CD14-positive monocyte (primary cell): ENCODE measurements around the gene ZNF19. TPM values are rescaled to one million over a fixed set of nuclear protein-coding genes. Genes with fewer than 3 reads are reported as not detected.

Experiments
- DNase-seq, 3 donors: peaks; one replicate each; pipeline ENCODE4 v3.0.0-alpha.2; 2011 to 2022
- H2AFZ ChIP-seq: 2 replicates; pipeline ENCODE4 v1.6.0; 2012; ENCODE audit warnings: mild to moderate bottlenecking, low read depth, low read length, inconsistent platforms; ENCODE audit not compliant: insufficient read depth, poor library complexity, severe bottlenecking
- H3K27ac ChIP-seq, 2 donors: 1 replicate in 1 of 2; 2 replicates in 1 of 2; pipeline ENCODE4 v1.5.1; 2012 to 2013; ENCODE audit warnings: low read length in 2 of 2, control low read depth in 1 of 2, inconsistent platforms in 1 of 2, low read depth in 1 of 2, mild to moderate bottlenecking in 1 of 2
- H3K27me3 ChIP-seq, 2 donors: one replicate each; pipeline versions ENCODE4 v1.6.0 to v1.6.1; 2011 to 2013; ENCODE audit warnings: low read length in 2 of 2; ENCODE audit not compliant: control insufficient read depth in 2 of 2, insufficient read depth in 2 of 2
- H3K36me3 ChIP-seq, 2 donors: replicated peaks in 1 of 2; 1 replicate in 1 of 2; 2 replicates in 1 of 2; pipeline versions ENCODE4 v1.5.1 to v1.6.1; 2012 to 2013; ENCODE audit warnings: low read length in 2 of 2, control low read depth in 1 of 2, inconsistent platforms in 1 of 2, mild to moderate bottlenecking in 1 of 2; ENCODE audit not compliant: insufficient read depth in 2 of 2, control insufficient read depth in 1 of 2
- H3K4me1 ChIP-seq, 2 donors: 1 replicate in 1 of 2; 2 replicates in 1 of 2; pipeline versions ENCODE4 v1.5.1 to v1.6.1; 2012 to 2013; ENCODE audit warnings: low read length in 2 of 2, control low read depth in 1 of 2, inconsistent platforms in 1 of 2, mild to moderate bottlenecking in 1 of 2, moderate library complexity in 1 of 2; ENCODE audit not compliant: insufficient read depth in 2 of 2, control insufficient read depth in 1 of 2
- H3K4me2 ChIP-seq: replicated peaks from 2 replicates; pipeline ENCODE3; 2012; ENCODE audit warnings: low read length, moderate library complexity, mild to moderate bottlenecking; ENCODE audit not compliant: poor library complexity, severe bottlenecking; ENCODE audit errors: extremely low read depth
- H3K4me3 ChIP-seq, 3 experiments: fragments of 200-600 bp in 1 of 3; sonication (generic) in 1 of 3; replicated peaks in 1 of 3; 1 replicate in 2 of 3; 2 replicates in 1 of 3; pipeline ENCODE4 v1.5.1; 2011 to 2013; ENCODE audit warnings: low read length in 3 of 3, mild to moderate bottlenecking in 3 of 3, control low read depth in 2 of 3, low read depth in 2 of 3, inconsistent platforms in 1 of 3, moderate library complexity in 1 of 3
- H3K79me2 ChIP-seq: 2 replicates; pipeline ENCODE4 v1.6.0; 2012; ENCODE audit warnings: mild to moderate bottlenecking, control low read depth, inconsistent platforms, low read length, moderate library complexity; ENCODE audit not compliant: insufficient read depth
- H3K9ac ChIP-seq: 2 replicates; pipeline ENCODE4 v1.6.0; 2017; ENCODE audit warnings: low read length, mild to moderate bottlenecking; ENCODE audit not compliant: insufficient read depth, poor library complexity, severe bottlenecking
- H3K9me3 ChIP-seq, 2 donors: replicated peaks in 1 of 2; 1 replicate in 1 of 2; 2 replicates in 1 of 2; pipeline versions ENCODE4 v1.5.1 to v1.6.1; 2012 to 2013; ENCODE audit warnings: low read length in 2 of 2, control low read depth in 1 of 2; ENCODE audit not compliant: control insufficient read depth in 1 of 2, insufficient read depth in 1 of 2
- H4K20me1 ChIP-seq: 2 replicates; pipeline ENCODE4 v1.6.0; 2012; ENCODE audit warnings: mild to moderate bottlenecking, low read length, control low read depth, moderate library complexity; ENCODE audit not compliant: insufficient read depth
- H3K27ac Mint-ChIP-seq, 7 donors: one replicate each; pipeline ENCODE4 v1.8.0; 2020; ENCODE audit warnings: mild to moderate bottlenecking in 7 of 7, mixed read lengths in 7 of 7, moderate library complexity in 6 of 7, inconsistent platforms in 2 of 7
- H3K27me3 Mint-ChIP-seq, 3 donors: one replicate each; pipeline ENCODE4 v1.8.0; 2021 to 2022; ENCODE audit warnings: low read depth in 3 of 3, mild to moderate bottlenecking in 3 of 3, mixed read lengths in 3 of 3, moderate library complexity in 3 of 3, inconsistent platforms in 1 of 3
- H3K36me3 Mint-ChIP-seq, 2 donors: one replicate each; pipeline ENCODE4 v1.8.0; 2020; ENCODE audit warnings: mixed read lengths in 2 of 2, inconsistent platforms in 1 of 2, mild to moderate bottlenecking in 1 of 2
- H3K4me1 Mint-ChIP-seq: one replicate; pipeline ENCODE4 v1.8.0; 2020; ENCODE audit warnings: mild to moderate bottlenecking, mixed read lengths
- H3K4me3 Mint-ChIP-seq, 2 donors: one replicate each; pipeline ENCODE4 v1.8.0; 2020; ENCODE audit warnings: mild to moderate bottlenecking in 2 of 2, mixed read lengths in 2 of 2, moderate library complexity in 1 of 2
- H3K9me3 Mint-ChIP-seq, 7 donors: one replicate each; pipeline ENCODE4 v1.8.0; 2020 to 2022; ENCODE audit warnings: mixed read lengths in 7 of 7, mild to moderate bottlenecking in 6 of 7, moderate library complexity in 6 of 7, inconsistent platforms in 2 of 7
- CTCF ChIP-seq: fragments of 200-600 bp; IDR thresholded peaks from one replicate; pipeline ENCODE4 v1.8.0; 2022; ENCODE audit warnings: antibody characterized with exemption, mild to moderate bottlenecking
- WGBS: methylation state at CpG from one replicate; pipeline ENCODE4 v1.1.5; 2013; ENCODE audit warnings: missing lambda C conversion rate; ENCODE audit not compliant: insufficient coverage; 5-methylcytosine and 5-hydroxymethylcytosine counted together
- intact Hi-C, 2 donors: fragments of 100-400 bp; cut with micrococcal nuclease; formaldehyde crosslinking; loops; one replicate each; pipeline versions ENCODE4 v1.15.0 to v1.15.1; 2023
- polyA plus RNA-seq, 3 donors: library from polyadenylated mRNA; depleted of rRNA in 1 of 3; unstranded in 2 of 3; stranded (reverse) in 1 of 3; fragments of 300-500 nt in 2 of 3; fragments of >200 nt in 1 of 3; fragmentation: Illumina TruSeq in 2 of 3; gene quantifications; 1 replicate in 2 of 3; 2 replicates in 1 of 3; pipeline ENCODE4 v1.2.3, GENCODE V29; 2012 to 2021

Gene ZNF19
- polyA plus RNA-seq, 3 donors: 0.41 to 0.80 TPM; not detected in 1

GRCh38 chr16:71453036-71453435 lies 36.1 kb downstream of the ZNF19 start:
- Mint-ChIP-seq H3K27ac (no peak overlapping the region), H3K4me3 (no peak overlapping the region), H3K27me3 (peaks cover 0 to 1% (median 0%) of the 10 kb centered on the region in 3 donors), H3K4me1 (no peaks in the 10 kb centered on the region), H3K9me3 (peaks cover 50 to 65% (median 57%) of the 10 kb centered on the region in 7 donors), H3K36me3 (peaks cover 74 to 84% of the 10 kb centered on the region in 2 donors)
- no peak for DNase-seq
- Histone ChIP-seq H3K4me3 (no peak overlapping the region), H3K27ac (no peak overlapping the region), H3K9me3 (peaks cover 47 to 65% of the 10 kb centered on the region in 2 donors), H3K4me1 (no peaks in the 10 kb centered on the region), H3K9ac (no peak overlapping the region), H3K36me3 (peaks cover 49 to 86% of the 10 kb centered on the region in 2 donors), H2AFZ (no peak overlapping the region), H4K20me1 (no peaks in the 10 kb centered on the region), H3K79me2 (no peaks in the 10 kb centered on the region), H3K27me3 (no peaks in the 10 kb centered on the region), H3K4me2 (no peak overlapping the region)
- no peak for TF ChIP-seq CTCF
- intact Hi-C loops: no loop called here

GRCh38 chr16:71449020-71449419 lies 40.1 kb downstream of the ZNF19 start:
- no peaks in the 10 kb centered on the region for H4K20me1 ChIP-seq
- intact Hi-C loops: loop anchor here in 1 of 2 donors (5.0 kb wide), 1 partner anchor 43 kb away; no protein-coding TSS in a partner anchor
- Mint-ChIP-seq H3K27me3 (peaks cover 0 to 2% (median 1%) of the 10 kb centered on the region in 3 donors), H3K4me3 (no peak overlapping the region), H3K9me3 (peaks cover 42 to 92% (median 82%) of the 10 kb centered on the region in 7 donors), H3K27ac (no peak overlapping the region), H3K4me1 (no peaks in the 10 kb centered on the region), H3K36me3 (peaks cover 50 to 53% of the 10 kb centered on the region in 2 donors)
- no peak for TF ChIP-seq CTCF
- WGBS: no CpG with 5 or more reads among the region's 3 CpGs
- no peaks in the 10 kb centered on the region for H3K79me2 ChIP-seq
- H3K9ac ChIP-seq: no peak overlapping the region
- H2AFZ ChIP-seq: no peak overlapping the region
- peak overlapping the region in 1 of 3 experiments; percentile 13 for H3K4me3 ChIP-seq
- H3K27ac ChIP-seq: no peak overlapping the region
- no peaks in the 10 kb centered on the region for H3K27me3 ChIP-seq
- H3K4me2 ChIP-seq: no peak overlapping the region
- H3K9me3 ChIP-seq: peaks cover 64 to 96% of the 10 kb centered on the region in 2 donors
- no peak for DNase-seq
- no peaks in the 10 kb centered on the region for H3K4me1 ChIP-seq
- H3K36me3 ChIP-seq: peaks cover 35 to 61% of the 10 kb centered on the region in 2 donors
